Measurements from ENCODE around the gene NPHS2.

NPHS2 gene

GRCh38 chr1:179550746-179551682 lies 24.7 kb downstream of the NPHS2 start:
- Histone ChIP-seq H2BK15ac (replicated peaks; ENCODE audit: low read depth) (no peak overlapping the region), H3K9ac (ENCODE audit: low read length) (no peak overlapping the region), H2AK5ac (ENCODE audit: low read length) (no peak overlapping the region), H3K27me3 (ENCODE audit: insufficient read depth, low read length, poor library complexity) (no peaks in the 10 kb centered on the region), H3K79me2 (ENCODE audit: control insufficient read depth, insufficient read depth, low read length) (no peaks in the 10 kb centered on the region), H3K18ac (ENCODE audit: low read length) (no peak overlapping the region), H4K5ac (ENCODE audit: low read length) (no peak overlapping the region), H3K27ac (ENCODE audit: low read depth, low read length) (no peak overlapping the region), H3K56ac (ENCODE audit: low read length) (no peak overlapping the region), H2BK5ac (ENCODE audit: low read length) (no peak overlapping the region), H3K23ac (ENCODE audit: low read length) (peak overlapping the region; percentile 17), H3K4ac (ENCODE audit: low read depth, low read length) (no peak overlapping the region), H2BK120ac (ENCODE audit: low read depth, low read length) (no peak overlapping the region), H3K4me2 (ENCODE audit: low read length) (no peak overlapping the region), H3K36me3 (ENCODE audit: control insufficient read depth, insufficient read depth, low read length) (no peaks in the 10 kb centered on the region), H3K4me1 (ENCODE audit: control insufficient read depth, low read depth, low read length) (no peaks in the 10 kb centered on the region), H4K8ac (ENCODE audit: low read depth, low read length) (no peak overlapping the region), H3K79me1 (ENCODE audit: low read length) (no peaks in the 10 kb centered on the region), H3K4me3 (ENCODE audit: low read length) (no peak overlapping the region)
- no CpG with 5 or more reads among the region's 9 CpGs for WGBS (ENCODE audit: extremely low coverage, insufficient coverage, low lambda C conversion rate)
- DNase-seq, result peak; percentile 70

DNA sequence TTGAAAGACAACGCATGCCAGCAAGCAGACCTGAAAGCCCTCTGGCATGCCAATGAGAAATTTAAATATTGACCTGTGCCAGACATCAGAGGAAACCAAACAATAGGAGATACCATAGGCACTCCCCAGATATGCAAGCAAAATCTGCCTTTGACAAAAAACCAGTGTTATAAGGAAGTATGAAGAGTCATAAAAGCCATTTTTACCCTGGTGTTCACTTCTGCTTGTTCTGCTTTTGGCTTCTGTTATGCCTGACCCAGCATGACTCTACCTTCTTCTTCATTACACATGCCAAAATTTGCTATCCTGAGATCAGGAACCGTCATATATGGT lies 26.4 kb downstream of the NPHS2 start:
- no peaks in the 10 kb centered on the region for H3K36me3 ChIP-seq (ENCODE audit: control insufficient read depth, insufficient read depth, low read length)
- H3K79me2 ChIP-seq (ENCODE audit: control insufficient read depth, insufficient read depth, low read length), result no peaks in the 10 kb centered on the region
- H3K9ac ChIP-seq (ENCODE audit: low read length), result no peak overlapping the region
- no peaks in the 10 kb centered on the region for H3K79me1 ChIP-seq (ENCODE audit: low read length)
- H3K18ac ChIP-seq (ENCODE audit: low read length), result no peak overlapping the region
- H3K27me3 ChIP-seq (ENCODE audit: insufficient read depth, low read length, poor library complexity), result no peaks in the 10 kb centered on the region
- no peak overlapping the region for H2BK15ac ChIP-seq (replicated peaks; ENCODE audit: low read depth)
- no peak overlapping the region for H3K27ac ChIP-seq (ENCODE audit: low read depth, low read length)
- H2BK120ac ChIP-seq (ENCODE audit: low read depth, low read length), result no peak overlapping the region
- no peak overlapping the region for H4K5ac ChIP-seq (ENCODE audit: low read length)
- no peak overlapping the region for H3K56ac ChIP-seq (ENCODE audit: low read length)
- no peak overlapping the region for H3K4me3 ChIP-seq (ENCODE audit: low read length)
- H3K4ac ChIP-seq (ENCODE audit: low read depth, low read length), result no peak overlapping the region
- WGBS (ENCODE audit: extremely low coverage, insufficient coverage, low lambda C conversion rate), result no CpG with 5 or more reads among the region's 2 CpGs
- no peak for DNase-seq
- H2BK5ac ChIP-seq (ENCODE audit: low read length), result no peak overlapping the region
- H3K4me2 ChIP-seq (ENCODE audit: low read length), result no peak overlapping the region
- H2AK5ac ChIP-seq (ENCODE audit: low read length), result no peak overlapping the region
- no peaks in the 10 kb centered on the region for H3K4me1 ChIP-seq (ENCODE audit: control insufficient read depth, low read depth, low read length)
- H4K8ac ChIP-seq (ENCODE audit: low read depth, low read length), result no peak overlapping the region
- H3K23ac ChIP-seq (ENCODE audit: low read length), result no peak overlapping the region

DNA sequence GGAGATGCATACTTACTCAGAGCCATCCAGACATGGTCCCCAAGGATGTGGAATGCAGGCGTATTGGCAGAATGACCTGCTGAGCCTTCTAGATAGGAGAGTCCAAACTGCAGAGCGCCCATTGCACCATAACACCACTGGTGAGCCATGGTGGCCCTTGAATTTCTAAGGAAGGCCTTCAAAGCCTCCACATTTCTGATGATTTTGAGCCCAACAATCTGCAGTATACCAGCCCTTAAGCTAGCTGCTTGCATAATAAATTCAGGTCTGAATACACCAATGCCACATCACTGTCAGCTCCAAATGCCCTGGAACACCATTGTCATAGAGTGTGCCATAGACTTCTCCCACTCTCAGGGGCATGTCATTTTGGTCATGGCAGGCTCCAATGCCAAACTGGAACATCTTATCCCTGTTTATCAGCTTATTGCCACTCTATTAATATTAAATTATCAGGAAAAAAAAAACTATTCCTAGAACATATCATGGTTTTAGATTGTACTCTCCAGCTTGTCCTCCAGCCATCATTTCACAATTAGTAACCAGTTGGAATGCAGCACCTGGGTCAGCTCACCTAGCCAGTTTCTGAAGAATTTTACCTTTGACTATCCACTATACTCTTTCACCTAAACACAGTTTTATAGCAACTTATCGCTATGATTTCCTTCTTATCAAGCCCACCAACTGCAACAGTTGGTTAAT lies 26.9 kb downstream of the NPHS2 start:
- Histone ChIP-seq H3K4ac (ENCODE audit: low read depth, low read length) (no peak overlapping the region), H2BK15ac (replicated peaks; ENCODE audit: low read depth) (no peak overlapping the region), H3K4me2 (ENCODE audit: low read length) (no peak overlapping the region), H3K23ac (ENCODE audit: low read length) (no peak overlapping the region), H4K5ac (ENCODE audit: low read length) (no peak overlapping the region), H3K4me3 (ENCODE audit: low read length) (no peak overlapping the region), H3K56ac (ENCODE audit: low read length) (no peak overlapping the region), H2BK120ac (ENCODE audit: low read depth, low read length) (no peak overlapping the region), H3K27me3 (ENCODE audit: insufficient read depth, low read length, poor library complexity) (no peaks in the 10 kb centered on the region), H3K79me2 (ENCODE audit: control insufficient read depth, insufficient read depth, low read length) (no peaks in the 10 kb centered on the region), H3K18ac (ENCODE audit: low read length) (no peak overlapping the region), H3K27ac (ENCODE audit: low read depth, low read length) (no peak overlapping the region), H3K36me3 (ENCODE audit: control insufficient read depth, insufficient read depth, low read length) (no peaks in the 10 kb centered on the region), H2BK5ac (ENCODE audit: low read length) (no peak overlapping the region), H4K8ac (ENCODE audit: low read depth, low read length) (no peak overlapping the region), H3K9ac (ENCODE audit: low read length) (no peak overlapping the region), H3K79me1 (ENCODE audit: low read length) (no peaks in the 10 kb centered on the region), H3K4me1 (ENCODE audit: control insufficient read depth, low read depth, low read length) (no peaks in the 10 kb centered on the region), H2AK5ac (ENCODE audit: low read length) (no peak overlapping the region)
- no peak for DNase-seq
- no CpG with 5 or more reads among the region's 3 CpGs for WGBS (ENCODE audit: extremely low coverage, insufficient coverage, low lambda C conversion rate)

DNA sequence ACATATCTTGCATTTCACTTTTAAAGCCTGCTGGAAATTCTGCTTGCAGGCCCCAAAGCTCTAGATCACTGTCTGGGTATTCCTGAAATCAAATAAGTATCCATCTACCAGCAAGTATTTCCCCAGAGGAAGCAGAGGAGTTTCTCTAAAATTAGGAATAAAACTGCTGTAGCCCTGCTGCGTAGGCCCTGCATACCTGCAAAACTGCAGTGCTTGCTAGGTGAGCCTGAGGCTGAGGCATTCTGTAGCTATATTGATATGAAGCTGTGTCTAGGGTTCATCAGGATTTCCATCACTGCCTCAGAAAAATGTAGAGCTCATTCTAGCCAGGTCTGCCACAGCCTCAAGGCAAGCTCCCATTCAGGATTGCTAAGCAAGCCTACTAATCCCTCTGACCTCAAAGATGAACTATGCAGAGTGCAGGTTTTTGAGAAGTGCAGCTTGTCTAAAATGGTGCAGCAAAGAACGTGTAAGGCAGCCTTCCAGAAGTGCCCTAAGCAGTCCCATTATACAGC lies 28.7 kb downstream of the NPHS2 start:
- Histone ChIP-seq H4K8ac (ENCODE audit: low read depth, low read length) (no peak overlapping the region), H2BK5ac (ENCODE audit: low read length) (no peak overlapping the region), H2BK120ac (ENCODE audit: low read depth, low read length) (no peak overlapping the region), H3K79me2 (ENCODE audit: control insufficient read depth, insufficient read depth, low read length) (no peaks in the 10 kb centered on the region), H3K27ac (ENCODE audit: low read depth, low read length) (no peak overlapping the region), H3K56ac (ENCODE audit: low read length) (no peak overlapping the region), H3K27me3 (ENCODE audit: insufficient read depth, low read length, poor library complexity) (no peaks in the 10 kb centered on the region), H3K9ac (ENCODE audit: low read length) (no peak overlapping the region), H3K4me1 (ENCODE audit: control insufficient read depth, low read depth, low read length) (no peaks in the 10 kb centered on the region), H3K23ac (ENCODE audit: low read length) (no peak overlapping the region), H3K79me1 (ENCODE audit: low read length) (no peaks in the 10 kb centered on the region), H3K18ac (ENCODE audit: low read length) (no peak overlapping the region), H3K4ac (ENCODE audit: low read depth, low read length) (no peak overlapping the region), H3K4me3 (ENCODE audit: low read length) (no peak overlapping the region), H4K5ac (ENCODE audit: low read length) (no peak overlapping the region), H3K36me3 (ENCODE audit: control insufficient read depth, insufficient read depth, low read length) (no peaks in the 10 kb centered on the region), H2AK5ac (ENCODE audit: low read length) (no peak overlapping the region), H3K4me2 (ENCODE audit: low read length) (no peak overlapping the region), H2BK15ac (replicated peaks; ENCODE audit: low read depth) (no peak overlapping the region)
- DNase-seq, result no peak
- no CpG with 5 or more reads among the region's 2 CpGs for WGBS (ENCODE audit: extremely low coverage, insufficient coverage, low lambda C conversion rate)

DNA sequence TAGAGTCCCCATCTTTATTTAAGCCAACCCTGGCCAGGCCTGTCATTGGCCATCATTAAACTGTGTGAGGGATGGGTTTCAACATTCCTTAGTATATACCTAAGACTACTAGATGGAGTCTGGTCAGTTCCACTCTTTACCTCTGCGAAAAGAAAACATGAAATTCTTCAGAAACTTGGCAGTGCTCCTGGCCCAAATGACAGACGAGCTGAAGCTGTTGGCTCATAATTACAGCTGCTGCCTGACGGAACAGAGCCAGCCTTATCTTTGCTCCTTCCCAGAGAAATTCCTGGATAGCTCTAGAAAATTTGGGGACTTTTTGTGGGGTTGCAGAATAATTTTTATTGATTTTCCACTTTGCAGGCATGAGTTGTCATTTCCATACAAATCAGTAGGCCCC lies 30.4 kb downstream of the NPHS2 start:
- no peak overlapping the region for H3K9ac ChIP-seq (ENCODE audit: low read length)
- no peak overlapping the region for H3K4ac ChIP-seq (ENCODE audit: low read depth, low read length)
- no peaks in the 10 kb centered on the region for H3K4me1 ChIP-seq (ENCODE audit: control insufficient read depth, low read depth, low read length)
- H3K18ac ChIP-seq (ENCODE audit: low read length), result no peak overlapping the region
- no peaks in the 10 kb centered on the region for H3K36me3 ChIP-seq (ENCODE audit: control insufficient read depth, insufficient read depth, low read length)
- no peak for DNase-seq
- no peaks in the 10 kb centered on the region for H3K27me3 ChIP-seq (ENCODE audit: insufficient read depth, low read length, poor library complexity)
- no peak overlapping the region for H2BK5ac ChIP-seq (ENCODE audit: low read length)
- no peak overlapping the region for H3K23ac ChIP-seq (ENCODE audit: low read length)
- no peak overlapping the region for H2AK5ac ChIP-seq (ENCODE audit: low read length)
- H3K56ac ChIP-seq (ENCODE audit: low read length), result no peak overlapping the region
- H4K5ac ChIP-seq (ENCODE audit: low read length), result no peak overlapping the region
- H2BK15ac ChIP-seq (replicated peaks; ENCODE audit: low read depth), result no peak overlapping the region
- H3K79me1 ChIP-seq (ENCODE audit: low read length), result no peaks in the 10 kb centered on the region
- no CpG with 5 or more reads among the region's 3 CpGs for WGBS (ENCODE audit: extremely low coverage, insufficient coverage, low lambda C conversion rate)
- no peak overlapping the region for H3K4me3 ChIP-seq (ENCODE audit: low read length)
- H3K79me2 ChIP-seq (ENCODE audit: control insufficient read depth, insufficient read depth, low read length), result no peaks in the 10 kb centered on the region
- no peak overlapping the region for H4K8ac ChIP-seq (ENCODE audit: low read depth, low read length)
- no peak overlapping the region for H3K4me2 ChIP-seq (ENCODE audit: low read length)
- no peak overlapping the region for H3K27ac ChIP-seq (ENCODE audit: low read depth, low read length)
- no peak overlapping the region for H2BK120ac ChIP-seq (ENCODE audit: low read depth, low read length)

Measured in mesendoderm (in vitro differentiated cells).